GM12878 (cell line): ENCODE results near the gene CNN3.

ENCODE experiments used
- CEBPZ ChIP-seq: fragments of 150-350 bp; IDR thresholded peaks from 2 replicates; pipeline ENCODE4 v1.6.1; 2016; ENCODE audit warnings: low read depth, low read length
- CTCF ChIP-seq, 3 experiments: IDR thresholded peaks in 2 of 3; conservative IDR thresholded peaks in 1 of 3; 2 replicates each; pipeline ENCODE4 v1.5.1; 2011; ENCODE audit warnings: low read depth in 3 of 3, low read length in 3 of 3, mild to moderate bottlenecking in 3 of 3, control low read depth in 2 of 3, moderate library complexity in 2 of 3, inconsistent platforms in 1 of 3, mixed read lengths in 1 of 3; ENCODE audit not compliant: control insufficient read depth in 2 of 3, insufficient read depth in 1 of 3; ENCODE audit errors: extremely low read depth in 1 of 3
- EZH2 ChIP-seq: IDR thresholded peaks from 2 replicates; pipeline ENCODE4 v1.6.1; 2012; ENCODE audit warnings: low read depth, mild to moderate bottlenecking, control low read depth, inconsistent platforms, low read length, borderline replicate concordance; ENCODE audit not compliant: control insufficient read depth
- FOXM1 ChIP-seq: IDR thresholded peaks from 2 replicates; pipeline ENCODE4 v1.6.1; 2012; ENCODE audit warnings: low read depth, mild to moderate bottlenecking, inconsistent platforms, low read length, moderate library complexity
- POLR2A ChIP-seq: IDR thresholded peaks from 2 replicates; pipeline ENCODE4 v1.6.1; 2011; ENCODE audit warnings: low read depth, mild to moderate bottlenecking, low read length
- POLR2AphosphoS5 ChIP-seq: IDR thresholded peaks from 2 replicates; pipeline ENCODE4 v1.6.1; 2011; ENCODE audit warnings: mild to moderate bottlenecking, low read length, inconsistent platforms
- SRF ChIP-seq, 2 experiments: IDR thresholded peaks; 2 replicates each; pipeline ENCODE4 v1.6.1; 2011; ENCODE audit warnings: low read depth in 2 of 2, low read length in 2 of 2, mild to moderate bottlenecking in 1 of 2, moderate library complexity in 1 of 2
- TCF7 ChIP-seq: IDR thresholded peaks from 2 replicates; pipeline ENCODE4 v1.6.1; 2014; ENCODE audit warnings: antibody characterized with exemption, borderline replicate concordance
- ZNF274 ChIP-seq: IDR thresholded peaks from one replicate; pipeline ENCODE4 v1.8.0; 2011; ENCODE audit not compliant: insufficient read length, insufficient read depth
- ZNF592 ChIP-seq: fragments of 450-650 bp; IDR thresholded peaks from 2 replicates; pipeline ENCODE4 v1.6.1; 2017; ENCODE audit warnings: mild to moderate bottlenecking, moderate library complexity

- TF ChIP-seq CTCF (IDR thresholded peaks at IDR 0.05 in 2 of 3, conservative IDR thresholded peaks at IDR 0.05 in 1 of 3; ENCODE audit: control insufficient read depth in 2 of 3, extremely low read depth in 1 of 3, insufficient read depth in 1 of 3, low read depth in 3 of 3, low read length in 3 of 3) (no peak), ZNF592 (no peak), POLR2A (no peak), POLR2AphosphoS5 (no peak), EZH2 (no peak), CEBPZ (no peak), ZNF274 (no peak), FOXM1 (no peak), SRF (IDR thresholded peaks at IDR 0.05; ENCODE audit: low read depth in 2 of 2, low read length in 2 of 2) (no peak), TCF7 (no peak)
Observed at GRCh38 chr1:94871031-94871430, 55.9 kb downstream of the CNN3 start.
